Immature natural killer cell (primary cell): ENCODE results near the gene ZNF445. TPM values are rescaled to one million over a fixed set of nuclear protein-coding genes. Genes with fewer than 3 reads are reported as not detected.

Experiments used
- DNase-seq, 3 donors: peaks; one replicate each; pipeline ENCODE4 v3.0.0; 2022; ENCODE audit warnings: mixed read lengths in 1 of 3
- H3K27ac Mint-ChIP-seq, 6 donors: one replicate each; pipeline ENCODE4 v1.8.0; 2020; ENCODE audit warnings: mixed read lengths in 6 of 6, mild to moderate bottlenecking in 5 of 6, inconsistent platforms in 4 of 6, moderate library complexity in 3 of 6
- H3K27me3 Mint-ChIP-seq, 3 donors: one replicate each; pipeline ENCODE4 v1.8.0; 2020 to 2021; ENCODE audit warnings: low read depth in 3 of 3, mild to moderate bottlenecking in 3 of 3, mixed read lengths in 3 of 3, moderate library complexity in 3 of 3, inconsistent platforms in 1 of 3
- H3K36me3 Mint-ChIP-seq, 3 donors: one replicate each; pipeline ENCODE4 v1.8.0; 2020; ENCODE audit warnings: mixed read lengths in 3 of 3, inconsistent platforms in 2 of 3, mild to moderate bottlenecking in 2 of 3
- H3K4me1 Mint-ChIP-seq, 2 donors: one replicate each; pipeline ENCODE4 v1.8.0; 2020; ENCODE audit warnings: inconsistent platforms in 2 of 2, mild to moderate bottlenecking in 2 of 2, mixed read lengths in 2 of 2, moderate library complexity in 1 of 2
- H3K4me3 Mint-ChIP-seq, 5 donors: one replicate each; pipeline ENCODE4 v1.8.0; 2020; ENCODE audit warnings: mild to moderate bottlenecking in 5 of 5, mixed read lengths in 5 of 5, inconsistent platforms in 3 of 5, moderate library complexity in 3 of 5
- H3K9me3 Mint-ChIP-seq, 6 donors: one replicate each; pipeline ENCODE4 v1.8.0; 2020; ENCODE audit warnings: mild to moderate bottlenecking in 6 of 6, mixed read lengths in 6 of 6, inconsistent platforms in 4 of 6, moderate library complexity in 3 of 6
- polyA plus RNA-seq, 3 donors: library from polyadenylated mRNA; unstranded; fragments of 300-500 nt; fragmentation: Illumina TruSeq; gene quantifications; one replicate each; pipeline ENCODE4 v1.2.3, GENCODE V29; 2021

The ZNF445 gene
- polyA plus RNA-seq, 3 donors from 2014 or later = 0.11 to 4.0 (median 2.0) TPM

DNA sequence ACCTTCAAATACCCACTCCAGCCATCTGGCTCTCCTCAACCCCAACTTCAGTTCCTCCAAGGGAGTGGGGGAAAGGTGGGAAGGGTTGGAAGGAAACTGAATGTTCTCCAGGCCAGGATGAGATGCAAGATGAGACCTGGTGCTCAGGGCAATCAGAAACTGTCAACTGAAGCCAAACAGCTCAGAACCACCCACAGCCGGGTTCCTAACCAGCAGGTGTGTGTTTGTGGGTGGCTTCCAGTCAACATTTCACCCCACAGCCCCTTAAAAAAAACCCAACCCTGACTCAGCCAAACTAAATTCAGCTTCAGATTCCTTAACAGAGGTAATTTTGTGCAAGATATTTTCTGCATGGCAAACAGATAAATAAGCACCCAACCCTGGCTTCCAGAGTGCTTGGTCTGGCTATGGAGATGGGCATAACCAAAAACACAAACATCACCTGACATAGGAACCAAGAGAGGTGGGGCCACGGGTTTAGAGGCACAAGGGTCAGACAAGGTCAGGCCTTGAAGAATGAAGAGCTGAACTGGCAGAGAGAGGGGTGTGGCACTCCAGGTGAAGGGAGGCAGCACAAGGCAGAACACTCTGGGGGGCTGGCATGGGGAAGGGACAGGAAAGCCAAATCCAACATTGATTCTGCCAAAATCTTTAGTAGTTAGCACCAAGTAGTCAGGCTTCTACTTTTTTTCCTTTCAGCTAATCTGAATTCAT lies 34.7 kb downstream of the ZNF445 start:
- DNase-seq = no peak
- Mint-ChIP-seq H3K4me1 (peaks cover 34 to 38% of the 10 kb centered on the region in 2 donors), H3K27me3 (peaks cover 2 to 14% (median 3%) of the 10 kb centered on the region in 3 donors), H3K9me3 (no peaks in the 10 kb centered on the region), H3K36me3 (peaks cover 12 to 37% (median 34%) of the 10 kb centered on the region in 3 donors), H3K27ac (peak overlapping the region in 5 of 6 donors; percentile 31 to 99 (median 96)), H3K4me3 (no peak overlapping the region)

- peak; percentile 89 to 90 (median 89) for DNase-seq
- H3K27ac Mint-ChIP-seq = peak overlapping the region; percentile 92 to 99 (median 98)
- H3K4me3 Mint-ChIP-seq = peak overlapping the region; percentile 77 to 90 (median 83)
- H3K4me1 Mint-ChIP-seq = peaks cover 34 to 40% of the 10 kb centered on the region in 2 donors
- peaks cover 2 to 14% (median 3%) of the 10 kb centered on the region in 3 donors for H3K27me3 Mint-ChIP-seq
- peaks cover 0 to 16% (median 12%) of the 10 kb centered on the region in 3 donors for H3K36me3 Mint-ChIP-seq
- H3K9me3 Mint-ChIP-seq = no peaks in the 10 kb centered on the region
These were observed 37.8 kb downstream of the ZNF445 start for GRCh38 chr3:44439499-44440295.

DNA sequence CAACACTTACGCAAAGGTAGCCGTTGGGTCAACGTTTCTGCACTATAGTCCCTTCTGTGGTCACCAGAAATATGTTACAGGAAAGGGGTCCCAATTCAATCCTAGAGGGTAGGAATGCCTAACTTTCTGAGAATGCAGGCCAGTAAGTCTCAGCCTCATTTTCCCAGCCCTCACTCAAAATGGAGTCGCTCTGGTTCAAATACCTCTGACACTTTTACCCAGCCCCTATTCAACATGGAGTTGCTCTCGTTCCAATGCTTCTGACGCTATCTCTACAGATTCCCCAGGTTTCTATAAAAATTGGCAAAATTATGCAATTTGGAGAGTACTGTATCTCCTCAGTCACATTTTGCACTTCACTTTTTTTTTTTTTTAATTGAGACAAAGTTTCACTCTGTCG lies 39.7 kb downstream of the ZNF445 start:
- Mint-ChIP-seq H3K9me3 (no peaks in the 10 kb centered on the region), H3K36me3 (peaks cover 0 to 15% (median 3%) of the 10 kb centered on the region in 3 donors), H3K27me3 (peaks cover 2 to 14% (median 2%) of the 10 kb centered on the region in 3 donors), H3K4me1 (peaks cover 34 to 38% of the 10 kb centered on the region in 2 donors), H3K4me3 (no peak overlapping the region), H3K27ac (peak overlapping the region in 3 of 6 donors; percentile 14 to 58 (median 57))
- no peak for DNase-seq

DNA sequence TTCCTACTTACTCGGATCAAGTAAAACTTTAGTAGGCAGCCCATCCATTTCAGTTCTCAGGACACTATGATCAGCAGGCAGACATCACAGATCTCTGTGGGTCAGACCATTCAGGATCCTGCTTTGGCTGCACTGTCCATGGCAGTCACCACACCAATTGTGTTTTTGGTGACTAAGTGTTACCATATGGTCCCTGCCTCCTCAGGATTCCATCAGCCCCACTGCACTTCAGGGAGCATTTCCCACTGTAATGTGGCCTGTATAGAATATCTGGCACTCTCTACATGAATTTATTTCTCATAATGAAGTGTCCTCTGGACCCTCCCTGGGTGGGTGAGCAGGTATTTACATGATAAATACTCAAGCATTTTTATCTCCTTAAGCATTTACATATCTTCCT lies 41.3 kb downstream of the ZNF445 start:
- Mint-ChIP-seq H3K4me3 (no peak overlapping the region), H3K4me1 (peaks cover 22 to 27% of the 10 kb centered on the region in 2 donors), H3K27me3 (peaks cover 2 to 14% (median 2%) of the 10 kb centered on the region in 3 donors), H3K9me3 (no peaks in the 10 kb centered on the region), H3K36me3 (peaks cover 0 to 7% (median 2%) of the 10 kb centered on the region in 3 donors), H3K27ac (peak overlapping the region; percentile 7 to 57 (median 31))
- DNase-seq = no peak

DNA sequence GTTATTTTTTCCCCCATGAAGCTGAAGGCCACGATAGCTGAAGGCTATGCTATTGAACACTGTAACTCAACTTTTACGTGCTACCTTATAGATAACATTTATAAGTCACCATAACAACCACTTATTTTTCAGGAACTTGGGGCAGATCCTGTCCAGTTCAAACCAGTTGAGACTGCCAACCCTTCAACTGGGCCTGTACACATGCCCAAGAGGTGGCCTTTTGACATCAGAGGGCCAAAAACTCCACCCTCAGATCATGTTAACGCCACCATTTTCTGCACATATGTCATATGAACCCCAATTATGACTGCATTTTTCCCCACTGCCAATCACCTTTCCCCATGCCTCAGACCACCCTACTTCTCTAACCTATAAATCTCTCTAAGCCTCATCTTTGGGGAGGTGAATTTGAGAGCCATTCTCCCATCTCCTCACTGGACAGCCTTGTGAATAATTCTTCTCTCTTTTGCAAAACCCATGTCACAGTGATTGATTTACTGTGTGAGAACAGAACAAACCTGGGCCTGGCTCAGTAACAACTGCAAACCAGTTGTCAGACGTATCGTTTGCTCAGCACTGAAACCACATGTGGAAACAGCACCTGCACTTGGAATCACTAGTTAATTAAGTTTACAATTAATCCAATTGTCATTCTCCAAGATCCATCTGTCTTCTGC lies 42.5 kb downstream of the ZNF445 start:
- no peak for DNase-seq
- H3K27ac Mint-ChIP-seq = peak overlapping the region in 4 of 6 donors; percentile 9 to 45 (median 23)
- H3K4me3 Mint-ChIP-seq = no peak overlapping the region
- H3K27me3 Mint-ChIP-seq = peaks cover 0 to 7% (median 2%) of the 10 kb centered on the region in 3 donors
- no peaks in the 10 kb centered on the region for H3K9me3 Mint-ChIP-seq
- peaks cover 0 to 3% (median 2%) of the 10 kb centered on the region in 3 donors for H3K36me3 Mint-ChIP-seq
- peaks cover 10 to 15% of the 10 kb centered on the region in 2 donors for H3K4me1 Mint-ChIP-seq

GRCh38 chr3:44430466-44430865 lies 47.0 kb downstream of the ZNF445 start:
- H3K4me3 Mint-ChIP-seq = no peak overlapping the region
- DNase-seq = no peak
- H3K9me3 Mint-ChIP-seq = no peaks in the 10 kb centered on the region
- peak overlapping the region in 1 of 6 donors; percentile 81 for H3K27ac Mint-ChIP-seq
- H3K4me1 Mint-ChIP-seq = no peaks in the 10 kb centered on the region
- H3K36me3 Mint-ChIP-seq = no peaks in the 10 kb centered on the region
- H3K27me3 Mint-ChIP-seq = peaks cover 0 to 2% (median 0%) of the 10 kb centered on the region in 3 donors

DNA sequence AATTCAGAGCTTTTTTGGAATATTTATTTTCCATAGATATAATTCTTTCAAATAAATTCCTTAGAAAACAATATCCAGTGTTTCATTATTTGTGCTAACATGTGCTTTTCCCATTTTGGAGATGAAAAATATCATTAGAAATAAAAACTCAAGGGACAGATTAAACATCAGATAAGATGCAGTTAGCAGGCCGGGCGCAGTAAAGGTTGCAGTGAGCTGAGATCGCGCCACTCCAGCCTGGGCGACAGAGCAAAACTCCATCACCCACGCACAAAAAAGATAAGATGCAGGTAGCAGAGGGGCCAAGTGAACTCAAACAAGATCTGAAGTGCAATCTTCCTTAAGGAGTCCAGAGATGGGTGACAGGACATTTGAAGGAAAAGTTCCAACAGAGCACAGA lies 48.0 kb downstream of the ZNF445 start:
- H3K36me3 Mint-ChIP-seq = no peaks in the 10 kb centered on the region
- no peak overlapping the region for H3K4me3 Mint-ChIP-seq
- no peaks in the 10 kb centered on the region for H3K9me3 Mint-ChIP-seq
- no peaks in the 10 kb centered on the region for H3K4me1 Mint-ChIP-seq
- peaks cover 0 to 4% (median 0%) of the 10 kb centered on the region in 3 donors for H3K27me3 Mint-ChIP-seq
- DNase-seq = no peak
- peak overlapping the region in 1 of 6 donors; percentile 8 for H3K27ac Mint-ChIP-seq

DNA sequence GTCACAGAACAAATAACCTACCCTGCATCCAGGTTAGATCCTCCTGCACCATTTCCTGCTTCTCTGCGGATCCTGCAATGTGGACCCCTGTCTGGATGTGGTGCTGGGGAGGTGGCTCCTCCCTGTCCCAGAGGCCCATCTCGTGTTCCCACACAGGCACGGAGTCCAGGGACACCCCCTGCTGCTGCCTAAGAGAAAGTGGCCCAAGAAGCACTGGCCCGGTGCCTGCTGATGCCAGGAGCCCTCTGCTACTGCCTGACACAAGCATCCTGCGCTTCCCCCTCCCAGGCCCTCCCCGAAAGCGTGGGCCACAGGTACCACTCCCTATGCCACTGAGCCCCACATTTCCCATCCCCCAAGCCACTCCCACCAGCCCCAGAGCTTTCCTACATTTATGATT lies 48.6 kb downstream of the ZNF445 start:
- Mint-ChIP-seq H3K36me3 (no peaks in the 10 kb centered on the region), H3K27me3 (peaks cover 0 to 4% (median 0%) of the 10 kb centered on the region in 3 donors), H3K4me3 (no peak overlapping the region), H3K9me3 (no peaks in the 10 kb centered on the region), H3K27ac (no peak overlapping the region), H3K4me1 (no peaks in the 10 kb centered on the region)
- no peak for DNase-seq

DNA sequence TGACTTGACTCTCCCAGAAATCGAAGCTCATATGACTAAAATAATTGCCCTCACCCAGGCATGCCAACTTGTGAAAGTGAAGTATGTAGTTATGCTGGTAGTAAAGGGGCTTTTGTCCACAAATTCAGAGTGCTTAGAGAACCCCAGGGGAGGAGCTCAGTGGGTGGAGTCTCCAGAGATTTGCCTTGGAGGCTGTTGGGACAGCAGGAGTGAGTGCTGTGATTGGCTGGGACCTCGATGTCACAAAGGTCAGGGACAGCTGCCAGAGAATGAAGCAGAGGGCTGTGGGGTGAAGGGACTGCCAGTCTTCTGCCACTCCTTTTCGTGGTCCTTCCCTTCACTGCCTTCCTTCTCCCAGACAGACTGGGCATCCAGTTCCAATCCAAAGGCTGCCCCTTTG lies 49.8 kb downstream of the ZNF445 start:
- no peak for DNase-seq
- H3K4me1 Mint-ChIP-seq = no peaks in the 10 kb centered on the region
- H3K4me3 Mint-ChIP-seq = no peak overlapping the region
- no peak overlapping the region for H3K27ac Mint-ChIP-seq
- H3K36me3 Mint-ChIP-seq = no peaks in the 10 kb centered on the region
- peaks cover 0 to 4% (median 2%) of the 10 kb centered on the region in 3 donors for H3K27me3 Mint-ChIP-seq
- no peaks in the 10 kb centered on the region for H3K9me3 Mint-ChIP-seq

GRCh38 chr3:44424758-44425157 lies 52.7 kb downstream of the ZNF445 start:
- H3K9me3 Mint-ChIP-seq = no peaks in the 10 kb centered on the region
- peaks cover 0 to 4% (median 2%) of the 10 kb centered on the region in 3 donors for H3K27me3 Mint-ChIP-seq
- no peak for DNase-seq
- H3K27ac Mint-ChIP-seq = no peak overlapping the region
- no peaks in the 10 kb centered on the region for H3K36me3 Mint-ChIP-seq
- H3K4me3 Mint-ChIP-seq = no peak overlapping the region
- H3K4me1 Mint-ChIP-seq = no peaks in the 10 kb centered on the region

DNA sequence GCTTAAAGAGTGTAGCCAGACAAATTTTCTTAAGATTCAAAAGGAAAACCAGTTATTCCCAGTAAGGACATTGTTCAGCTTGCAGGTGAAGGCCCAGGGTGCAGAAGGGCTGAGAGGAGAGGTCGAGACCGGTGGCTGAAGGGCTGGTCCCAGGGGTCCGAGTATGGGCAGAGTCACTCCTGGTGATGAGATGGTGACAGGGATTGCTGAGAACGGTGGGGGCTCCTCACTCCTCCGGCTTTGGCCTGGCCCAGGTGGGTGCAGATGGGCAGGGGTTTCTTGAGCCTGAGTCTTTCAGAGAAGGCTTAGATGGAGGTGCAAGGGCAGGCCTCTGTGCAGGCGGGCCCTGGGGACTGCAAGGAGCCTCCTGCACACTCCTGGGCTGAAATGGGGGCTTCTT lies 56.2 kb downstream of the ZNF445 start:
- Mint-ChIP-seq H3K27me3 (peaks cover 0 to 3% (median 2%) of the 10 kb centered on the region in 3 donors), H3K36me3 (no peaks in the 10 kb centered on the region), H3K4me3 (no peak overlapping the region), H3K9me3 (no peaks in the 10 kb centered on the region), H3K27ac (no peak overlapping the region), H3K4me1 (no peaks in the 10 kb centered on the region)
- no peak for DNase-seq

DNA sequence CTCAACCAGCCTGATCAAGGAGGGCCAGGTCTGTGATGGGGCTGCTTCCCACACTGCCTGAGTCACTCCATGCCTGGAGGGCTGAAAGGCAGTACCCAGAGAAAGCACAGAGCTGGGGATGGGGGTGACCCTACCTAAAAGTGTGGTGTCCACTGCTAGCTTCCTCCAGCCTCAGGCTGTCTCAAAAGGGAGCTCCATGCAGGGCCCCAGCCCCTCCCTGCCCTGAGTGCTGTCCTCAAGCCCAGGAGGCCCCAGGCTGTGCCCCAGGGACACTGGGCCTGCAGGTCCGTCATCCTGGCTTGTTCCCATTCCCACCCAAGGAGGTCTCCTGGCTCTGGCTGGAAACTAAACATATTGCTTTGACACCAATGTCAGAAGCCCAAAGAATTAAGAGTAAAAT lies 56.8 kb downstream of the ZNF445 start:
- no peaks in the 10 kb centered on the region for H3K9me3 Mint-ChIP-seq
- DNase-seq = no peak
- no peak overlapping the region for H3K27ac Mint-ChIP-seq
- H3K36me3 Mint-ChIP-seq = no peaks in the 10 kb centered on the region
- H3K27me3 Mint-ChIP-seq = peaks cover 0 to 3% (median 2%) of the 10 kb centered on the region in 3 donors
- no peaks in the 10 kb centered on the region for H3K4me1 Mint-ChIP-seq
- H3K4me3 Mint-ChIP-seq = no peak overlapping the region

- no peak for DNase-seq
- Mint-ChIP-seq H3K9me3 (no peaks in the 10 kb centered on the region), H3K27me3 (peaks cover 0 to 3% (median 2%) of the 10 kb centered on the region in 3 donors), H3K4me3 (no peak overlapping the region), H3K4me1 (no peaks in the 10 kb centered on the region), H3K27ac (peak overlapping the region in 1 of 6 donors; percentile 40), H3K36me3 (no peaks in the 10 kb centered on the region)
These were observed 57.4 kb downstream of the ZNF445 start for GRCh38 chr3:44419923-44420650.
